Lower lobe of right lung (tissue), 2 donors: Measurements from ENCODE around the gene DUSP8. TPM values are rescaled to one million over a fixed set of nuclear protein-coding genes. Genes with fewer than 3 reads are reported as not detected.
A peak's percentile ranks its signal among the peaks of the same experiment; 100 is the strongest.

Source experiments
- ATAC-seq, 2 donors: fragments of 200-7000 bp; cut with Tn5 transposase; one replicate each; pipeline ENCODE4 v1.9.1; 2020 to 2022; ENCODE audit warnings: mild to moderate bottlenecking in 2 of 2, moderate library complexity in 2 of 2
- DNase-seq: peaks from one replicate; pipeline ENCODE4 v3.0.0-alpha.2; 2020
- H3K27ac ChIP-seq: fragments of 200-600 bp; one replicate; pipeline ENCODE4 v1.8.0; 2022
- H3K27me3 ChIP-seq: fragments of 200-600 bp; one replicate; pipeline ENCODE4 v1.8.0; 2022; ENCODE audit warnings: low read depth
- H3K36me3 ChIP-seq: fragments of 200-600 bp; one replicate; pipeline ENCODE4 v1.8.0; 2022; ENCODE audit warnings: mild to moderate bottlenecking
- H3K4me1 ChIP-seq: fragments of 200-600 bp; one replicate; pipeline ENCODE4 v1.8.0; 2022
- H3K4me3 ChIP-seq: fragments of 200-600 bp; one replicate; pipeline ENCODE4 v1.8.0; 2022; ENCODE audit warnings: mild to moderate bottlenecking
- H3K9me3 ChIP-seq: fragments of 200-600 bp; one replicate; pipeline ENCODE4 v1.8.0; 2022
- intact Hi-C: fragments of 100-400 bp; cut with DNase I; formaldehyde crosslinking; loops from one replicate; pipeline ENCODE4 v1.11.0; 2022
- total RNA-seq: library from RNA; stranded (reverse); fragmentation: NEBNext Ultra II Directional; extraction: Animal tissue kit (Norgen Biotek cat#: 25700); gene quantifications from one replicate; pipeline ENCODE4 v1.2.1, GENCODE V29; 2021
- TF ChIP-seq, protein P1 (sequence below): fragments of 200-600 bp; IDR thresholded peaks from one replicate; pipeline ENCODE4 v1.8.0; 2022; ENCODE audit warnings: antibody characterized with exemption, mild to moderate bottlenecking
- donor health status: DM: no; HTN: yes; CAD: no; lungs with severe emphysema.

Gene DUSP8
- total RNA-seq, 1 donor from 2014 or later: 8.9 TPM

DNA sequence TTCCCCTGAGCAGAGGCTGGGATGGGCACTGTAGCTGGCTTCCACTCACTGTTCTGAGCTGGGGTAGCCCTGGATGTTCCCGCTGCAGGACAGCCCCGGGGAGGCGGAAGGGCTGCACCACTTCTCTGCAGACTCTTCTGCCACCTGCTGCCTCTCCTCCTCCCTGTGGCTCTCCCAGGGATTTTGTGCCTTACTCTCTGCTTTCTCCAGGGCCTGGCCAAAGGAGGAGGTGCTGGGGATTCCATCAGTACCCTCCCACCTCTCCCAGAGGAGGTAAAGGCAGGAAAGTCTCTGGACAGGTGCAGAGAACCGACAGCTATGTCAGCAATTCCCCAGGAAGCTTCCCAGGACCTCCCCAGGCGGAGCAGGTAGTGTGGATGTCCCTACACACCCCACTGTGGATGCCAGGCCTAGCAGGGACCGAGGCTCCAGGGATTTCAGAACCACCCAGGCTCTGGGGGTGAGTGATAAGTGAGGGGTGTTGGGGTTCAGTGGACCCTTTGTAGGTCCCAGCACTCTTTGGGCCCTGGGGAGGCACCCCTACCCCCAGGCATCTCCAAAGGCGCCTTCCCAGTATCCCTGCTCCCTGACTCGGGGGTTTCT lies 11.3 kb downstream of the DUSP8 start:
- Histone ChIP-seq H3K27ac (no peak overlapping the region), H3K36me3 (peaks cover 17% of the 10 kb centered on the region)

DNA sequence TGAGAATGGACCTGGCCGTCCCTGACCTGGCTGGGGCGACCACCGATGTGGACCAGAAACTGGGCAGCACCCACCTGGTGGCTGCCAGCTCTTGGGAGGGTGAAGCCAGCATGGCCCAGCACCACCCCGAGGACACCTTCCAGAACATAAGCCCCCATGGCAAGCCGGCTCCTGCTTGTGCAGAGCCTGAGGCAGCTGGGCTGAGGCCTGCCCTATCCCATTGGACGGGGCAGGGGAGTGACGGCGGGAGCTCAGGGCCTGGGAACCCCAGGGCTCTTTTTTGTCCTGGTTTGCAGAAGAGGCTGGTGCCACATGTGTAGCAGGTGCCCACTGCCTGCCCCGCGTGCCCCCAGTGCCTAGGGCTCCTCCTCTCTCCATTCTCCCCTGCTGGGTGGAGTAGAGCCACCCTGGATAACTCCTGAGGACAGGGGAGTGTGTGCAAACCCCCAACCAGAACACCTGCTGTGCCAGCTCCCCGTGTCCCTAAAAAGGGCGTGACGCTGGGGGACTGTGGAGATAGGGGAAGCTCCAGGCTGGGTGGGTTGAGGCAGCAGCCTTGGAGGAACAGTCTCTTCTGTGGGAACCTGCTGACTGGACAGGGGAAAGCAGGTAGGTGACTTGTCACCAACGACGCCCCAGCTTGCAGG lies 11.9 kb downstream of the DUSP8 start:
- Histone ChIP-seq H3K4me1 (peaks cover 21% of the 10 kb centered on the region), H3K27me3 (peaks cover 4% of the 10 kb centered on the region), H3K27ac (peak overlapping the region; percentile 85), H3K36me3 (peaks cover 14% of the 10 kb centered on the region), H3K4me3 (no peak overlapping the region), H3K9me3 (no peaks in the 10 kb centered on the region)
- peak; percentile 42 for DNase-seq
- no peak for ATAC-seq
- TF ChIP-seq, protein P1, sequence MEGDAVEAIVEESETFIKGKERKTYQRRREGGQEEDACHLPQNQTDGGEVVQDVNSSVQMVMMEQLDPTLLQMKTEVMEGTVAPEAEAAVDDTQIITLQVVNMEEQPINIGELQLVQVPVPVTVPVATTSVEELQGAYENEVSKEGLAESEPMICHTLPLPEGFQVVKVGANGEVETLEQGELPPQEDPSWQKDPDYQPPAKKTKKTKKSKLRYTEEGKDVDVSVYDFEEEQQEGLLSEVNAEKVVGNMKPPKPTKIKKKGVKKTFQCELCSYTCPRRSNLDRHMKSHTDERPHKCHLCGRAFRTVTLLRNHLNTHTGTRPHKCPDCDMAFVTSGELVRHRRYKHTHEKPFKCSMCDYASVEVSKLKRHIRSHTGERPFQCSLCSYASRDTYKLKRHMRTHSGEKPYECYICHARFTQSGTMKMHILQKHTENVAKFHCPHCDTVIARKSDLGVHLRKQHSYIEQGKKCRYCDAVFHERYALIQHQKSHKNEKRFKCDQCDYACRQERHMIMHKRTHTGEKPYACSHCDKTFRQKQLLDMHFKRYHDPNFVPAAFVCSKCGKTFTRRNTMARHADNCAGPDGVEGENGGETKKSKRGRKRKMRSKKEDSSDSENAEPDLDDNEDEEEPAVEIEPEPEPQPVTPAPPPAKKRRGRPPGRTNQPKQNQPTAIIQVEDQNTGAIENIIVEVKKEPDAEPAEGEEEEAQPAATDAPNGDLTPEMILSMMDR: no peak
- intact Hi-C loops: no loop called here

More for the DNA sequence above, 11.3 kb downstream of the DUSP8 start:
- intact Hi-C loops: no loop called here
- ATAC-seq (no peak), DNase-seq (no peak)
- Histone ChIP-seq H3K27me3 (no peaks in the 10 kb centered on the region), H3K4me1 (peaks cover 21% of the 10 kb centered on the region), H3K9me3 (no peaks in the 10 kb centered on the region), H3K4me3 (no peak overlapping the region)
- TF ChIP-seq, protein P1: no peak

DNA sequence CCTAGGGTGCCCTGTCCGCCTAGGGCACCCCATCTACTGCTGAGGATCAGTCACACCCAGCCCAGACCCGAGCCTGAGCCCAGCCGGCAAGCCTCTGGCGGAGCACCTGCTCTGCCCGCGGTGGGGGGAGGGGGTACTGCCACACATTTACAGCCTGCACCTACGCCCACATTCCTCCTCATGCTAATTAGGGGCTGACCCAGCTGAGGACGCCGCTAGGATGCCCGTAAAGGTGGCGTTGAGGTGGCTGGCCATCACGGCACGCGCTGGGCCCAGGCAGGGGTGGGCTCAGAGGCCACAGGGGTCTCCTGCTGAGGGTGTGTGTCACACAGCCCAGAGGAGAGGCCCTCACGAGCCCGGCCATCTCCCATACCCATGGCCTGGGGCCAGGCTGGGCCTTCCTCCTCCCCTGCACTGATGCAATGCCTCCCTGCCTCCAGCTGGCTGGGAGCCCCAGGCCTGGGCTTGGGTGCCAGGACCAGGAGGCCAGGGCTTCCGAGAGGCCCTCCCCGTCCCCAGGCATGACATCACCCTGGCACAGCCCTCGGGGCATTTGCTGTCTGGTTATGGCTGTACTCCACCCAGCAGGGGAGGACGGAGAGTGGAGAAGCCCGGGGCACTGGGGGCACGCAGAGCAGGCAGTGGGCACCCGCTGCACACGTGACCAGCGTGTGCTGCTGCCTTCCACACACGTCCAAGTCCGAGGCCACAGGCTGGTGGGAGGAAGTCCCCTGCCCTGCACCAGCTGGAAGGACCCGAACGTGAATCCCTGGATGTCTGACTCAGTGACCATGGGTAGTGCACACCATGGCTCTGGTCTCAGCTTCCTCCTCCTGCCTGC lies 12.7 kb downstream of the DUSP8 start:
- peak; percentile 92 for DNase-seq
- H3K27ac ChIP-seq: peak overlapping the region; percentile 85
- H3K36me3 ChIP-seq: peaks cover 14% of the 10 kb centered on the region
- no peaks in the 10 kb centered on the region for H3K9me3 ChIP-seq
- peak; percentile 87 for ATAC-seq
- H3K4me1 ChIP-seq: peaks cover 21% of the 10 kb centered on the region
- peak overlapping the region; percentile 36 for H3K4me3 ChIP-seq
- intact Hi-C loops: no loop called here
- H3K27me3 ChIP-seq: peaks cover 5% of the 10 kb centered on the region
- TF ChIP-seq, protein P1: no peak

DNA sequence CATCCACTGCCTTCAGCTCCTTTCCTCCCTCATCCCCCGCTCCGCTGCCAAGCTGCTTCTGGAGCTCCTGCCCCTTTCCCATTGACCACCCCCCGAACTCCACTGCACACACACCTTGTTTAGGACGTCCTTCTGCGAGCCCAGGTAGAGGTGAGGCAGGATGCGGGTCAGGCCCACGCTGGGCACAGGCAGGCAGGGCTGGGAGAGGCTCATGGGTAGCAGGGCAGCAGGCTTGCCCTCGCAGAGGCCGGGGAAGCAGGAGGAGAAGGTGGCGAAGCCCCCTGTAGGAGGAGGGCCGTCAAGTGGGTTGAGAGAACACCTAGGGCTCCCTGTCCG lies 13.3 kb downstream of the DUSP8 start:
- TF ChIP-seq, protein P1: no peak
- intact Hi-C loops: no loop called here
- DNase-seq (no peak), ATAC-seq (peak; percentile 0)
- Histone ChIP-seq H3K4me3 (peak overlapping the region; percentile 36), H3K27ac (peak overlapping the region; percentile 85), H3K27me3 (peaks cover 5% of the 10 kb centered on the region), H3K4me1 (peaks cover 21% of the 10 kb centered on the region), H3K36me3 (peaks cover 14% of the 10 kb centered on the region), H3K9me3 (no peaks in the 10 kb centered on the region)

DNA sequence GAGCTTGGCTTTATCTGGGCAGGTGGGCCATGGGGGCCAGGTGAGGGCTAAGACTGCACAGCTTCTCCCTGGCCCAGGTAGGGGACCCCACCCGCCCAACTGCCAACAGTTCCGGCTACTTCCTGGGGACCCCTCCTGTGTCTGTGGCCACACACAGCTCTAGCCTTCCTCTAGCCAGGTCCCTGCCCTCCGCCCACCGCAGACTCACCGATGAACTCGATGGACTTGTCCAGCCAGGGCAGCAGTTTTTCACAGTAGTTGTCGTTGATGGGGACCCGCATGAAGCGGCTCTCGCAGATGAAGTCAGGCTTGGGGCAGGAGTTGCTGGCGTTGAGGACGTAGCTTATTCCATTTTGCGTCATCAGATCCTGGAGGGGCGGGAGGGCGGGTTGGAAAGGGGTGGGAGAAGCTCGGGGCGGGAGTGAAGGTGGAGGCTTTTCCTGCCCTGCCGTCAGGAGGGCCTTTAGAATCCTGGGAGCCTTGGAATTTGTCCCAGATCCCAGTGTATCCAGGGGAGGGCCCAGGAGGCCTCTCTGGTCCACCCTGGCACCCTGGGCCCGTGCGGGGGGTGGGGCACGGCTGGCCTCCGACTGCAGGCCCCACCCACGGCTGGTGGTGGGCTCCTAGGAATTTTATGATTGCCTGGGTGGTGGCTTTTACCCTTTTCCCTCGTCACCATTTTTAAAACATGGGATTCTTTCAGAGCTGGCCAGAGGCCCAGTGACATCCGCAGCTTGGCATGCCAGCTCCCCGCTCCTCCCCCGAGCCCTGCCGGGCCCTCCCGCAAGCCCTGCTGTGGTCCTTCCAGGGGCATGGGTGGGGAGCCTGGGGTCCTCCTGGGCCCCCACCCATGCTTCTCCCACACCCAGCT lies 13.9 kb downstream of the DUSP8 start:
- TF ChIP-seq, protein P1: no peak
- H3K4me3 ChIP-seq: peak overlapping the region; percentile 36

More for the DNA sequence above, 13.9 kb downstream of the DUSP8 start:
- ATAC-seq: peak; percentile 9 to 35
- H3K4me1 ChIP-seq: peaks cover 21% of the 10 kb centered on the region
- peaks cover 11% of the 10 kb centered on the region for H3K36me3 ChIP-seq
- peak overlapping the region; percentile 85 for H3K27ac ChIP-seq
- intact Hi-C loops: no loop called here
- no peaks in the 10 kb centered on the region for H3K9me3 ChIP-seq
- H3K27me3 ChIP-seq: peaks cover 5% of the 10 kb centered on the region
- DNase-seq: peak; percentile 63
